ENCODE results near the gene DYNC1LI2.

DNA sequence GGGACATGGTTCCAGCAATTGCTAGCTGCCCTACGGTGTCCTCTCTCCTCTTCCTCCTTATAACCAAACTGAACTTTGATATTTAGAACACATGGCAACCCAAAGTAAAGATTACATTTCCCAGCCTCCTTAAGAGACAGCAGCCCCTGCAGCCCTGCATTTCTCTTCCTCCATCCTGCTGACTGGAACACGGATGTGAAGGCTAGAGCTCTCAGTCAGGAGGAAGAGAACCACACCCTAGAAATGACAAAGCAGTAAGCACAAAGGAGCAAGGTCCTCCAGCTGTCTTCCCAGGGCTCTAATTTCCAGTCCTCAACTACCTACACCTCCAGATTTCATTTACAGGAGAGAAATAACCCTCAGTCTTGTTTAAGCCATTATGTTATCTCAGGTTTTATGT, 10.9 kb downstream of the DYNC1LI2 start:
- TF ChIP-seq POLR2A (IDR thresholded peaks at IDR 0.05; ENCODE audit: extremely low read depth, insufficient read length), result no peak
- TF ChIP-seq, protein P1, sequence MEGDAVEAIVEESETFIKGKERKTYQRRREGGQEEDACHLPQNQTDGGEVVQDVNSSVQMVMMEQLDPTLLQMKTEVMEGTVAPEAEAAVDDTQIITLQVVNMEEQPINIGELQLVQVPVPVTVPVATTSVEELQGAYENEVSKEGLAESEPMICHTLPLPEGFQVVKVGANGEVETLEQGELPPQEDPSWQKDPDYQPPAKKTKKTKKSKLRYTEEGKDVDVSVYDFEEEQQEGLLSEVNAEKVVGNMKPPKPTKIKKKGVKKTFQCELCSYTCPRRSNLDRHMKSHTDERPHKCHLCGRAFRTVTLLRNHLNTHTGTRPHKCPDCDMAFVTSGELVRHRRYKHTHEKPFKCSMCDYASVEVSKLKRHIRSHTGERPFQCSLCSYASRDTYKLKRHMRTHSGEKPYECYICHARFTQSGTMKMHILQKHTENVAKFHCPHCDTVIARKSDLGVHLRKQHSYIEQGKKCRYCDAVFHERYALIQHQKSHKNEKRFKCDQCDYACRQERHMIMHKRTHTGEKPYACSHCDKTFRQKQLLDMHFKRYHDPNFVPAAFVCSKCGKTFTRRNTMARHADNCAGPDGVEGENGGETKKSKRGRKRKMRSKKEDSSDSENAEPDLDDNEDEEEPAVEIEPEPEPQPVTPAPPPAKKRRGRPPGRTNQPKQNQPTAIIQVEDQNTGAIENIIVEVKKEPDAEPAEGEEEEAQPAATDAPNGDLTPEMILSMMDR (IDR thresholded peaks at IDR 0.05; ENCODE audit: low read depth, low read length), result no peak
- TF ChIP-seq MYC (IDR thresholded peaks at IDR 0.05; ENCODE audit: low read depth, low read length), result no peak
- TF ChIP-seq, protein P2, sequence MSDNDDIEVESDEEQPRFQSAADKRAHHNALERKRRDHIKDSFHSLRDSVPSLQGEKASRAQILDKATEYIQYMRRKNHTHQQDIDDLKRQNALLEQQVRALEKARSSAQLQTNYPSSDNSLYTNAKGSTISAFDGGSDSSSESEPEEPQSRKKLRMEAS (IDR thresholded peaks at IDR 0.05; ENCODE audit: low read depth, low read length), result no peak
